G401 (cell line): ENCODE data around the gene R3HDML. TPM values are rescaled to one million over a fixed set of nuclear protein-coding genes. Genes with fewer than 3 reads are reported as not detected.
"Not testable (repeated sequence)": the region's sequence is repeated elsewhere in the genome, so short reads cannot be mapped to it uniquely, and the experiment has no call there.

Source experiments
- DNase-seq: peaks from one replicate; pipeline ENCODE4 v3.0.0-alpha.2; 2015; ENCODE audit warnings: low spot score
- in situ Hi-C: cut with HindIII; loops from 2 replicates; pipeline ENCODE4 v1.10.0; 2016; ENCODE audit warnings: low sequenced_read_pairs, mixed read lengths
- total RNA-seq: library from RNA; depleted of rRNA; stranded (reverse); fragments of >200 nt; shearing (Covaris generic); gene quantifications from 2 replicates; pipeline ENCODE4 v1.2.3, GENCODE V29; 2014; rRNA removed

Gene R3HDML, protein sequence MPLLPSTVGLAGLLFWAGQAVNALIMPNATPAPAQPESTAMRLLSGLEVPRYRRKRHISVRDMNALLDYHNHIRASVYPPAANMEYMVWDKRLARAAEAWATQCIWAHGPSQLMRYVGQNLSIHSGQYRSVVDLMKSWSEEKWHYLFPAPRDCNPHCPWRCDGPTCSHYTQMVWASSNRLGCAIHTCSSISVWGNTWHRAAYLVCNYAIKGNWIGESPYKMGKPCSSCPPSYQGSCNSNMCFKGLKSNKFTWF
- total RNA-seq, result not detected in 2 replicates

DNA sequence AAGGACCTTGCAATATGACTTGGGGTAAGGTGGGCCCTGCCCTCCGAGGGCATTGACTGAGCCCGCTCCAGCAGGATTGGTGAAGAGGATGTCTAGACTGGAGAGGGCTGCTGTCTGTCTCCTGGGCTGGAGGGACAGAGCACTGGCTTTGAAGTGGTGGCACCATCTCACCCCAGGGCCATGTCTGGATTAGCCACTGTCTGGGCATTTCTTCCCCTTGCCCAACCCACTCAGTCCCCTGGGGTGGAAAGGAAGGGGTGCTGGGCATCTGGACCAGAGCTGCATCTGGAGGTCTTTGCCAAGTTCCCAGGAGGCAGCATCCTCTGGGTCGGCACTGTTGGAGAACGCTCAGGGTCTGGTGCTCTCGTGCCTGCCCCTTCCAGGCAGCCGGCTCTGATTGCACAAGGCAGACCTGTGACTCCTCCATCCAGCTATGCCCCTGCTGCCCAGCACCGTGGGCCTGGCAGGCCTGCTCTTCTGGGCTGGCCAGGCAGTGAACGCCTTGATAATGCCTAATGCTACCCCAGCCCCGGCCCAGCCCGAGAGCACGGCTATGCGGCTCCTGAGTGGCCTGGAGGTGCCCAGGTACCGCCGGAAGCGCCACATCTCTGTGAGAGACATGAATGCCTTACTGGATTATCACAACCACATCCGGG lies at the start of gene R3HDML:
Gene R3HDML (plus strand): TSS at position 319 of the 656 bp plus-strand sequence. CDS start 115 bp downstream, at position 434.
- no peak for DNase-seq
- in situ Hi-C loops, result no loop called here

DNA sequence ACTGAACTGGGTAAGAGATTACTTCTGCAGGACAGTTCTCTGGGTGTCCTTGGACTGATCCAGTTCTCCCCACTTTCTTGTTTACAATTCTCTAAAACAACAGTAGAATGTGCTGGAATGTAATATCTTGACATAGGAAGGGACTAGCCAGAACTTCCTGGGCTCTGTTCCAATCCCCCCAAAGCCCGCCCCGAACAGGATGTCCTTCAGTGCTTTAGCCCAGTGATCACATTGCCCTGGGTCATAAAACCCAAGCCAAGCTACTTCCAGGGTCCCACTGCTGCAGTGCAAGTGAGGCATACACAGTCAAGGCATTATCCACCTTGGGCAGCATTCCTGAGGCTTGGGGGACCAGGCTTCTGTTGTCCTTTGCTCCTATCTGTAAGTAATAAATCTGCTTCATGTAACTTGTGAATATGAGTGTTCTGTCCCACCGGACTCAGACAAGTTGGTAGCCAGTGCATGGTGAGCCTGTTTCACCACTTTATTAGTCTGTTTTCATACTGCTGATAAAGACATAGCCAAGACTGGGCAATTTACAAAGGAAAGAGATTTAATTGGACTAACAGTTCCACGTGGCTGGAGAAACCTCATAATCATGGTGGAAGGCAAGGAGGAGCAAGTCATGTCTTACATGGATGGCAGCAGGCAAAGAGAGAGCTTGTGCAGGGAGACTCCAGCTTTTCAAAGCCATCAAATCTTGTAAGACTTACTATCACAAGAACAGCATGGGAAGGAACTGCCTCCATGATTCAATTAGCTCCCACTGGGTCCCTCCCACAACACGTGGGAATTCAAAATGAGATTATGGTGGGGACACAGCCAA lies 49.4 kb upstream of the R3HDML start:
- in situ Hi-C loops, result no loop called here
- DNase-seq, result no peak

DNA sequence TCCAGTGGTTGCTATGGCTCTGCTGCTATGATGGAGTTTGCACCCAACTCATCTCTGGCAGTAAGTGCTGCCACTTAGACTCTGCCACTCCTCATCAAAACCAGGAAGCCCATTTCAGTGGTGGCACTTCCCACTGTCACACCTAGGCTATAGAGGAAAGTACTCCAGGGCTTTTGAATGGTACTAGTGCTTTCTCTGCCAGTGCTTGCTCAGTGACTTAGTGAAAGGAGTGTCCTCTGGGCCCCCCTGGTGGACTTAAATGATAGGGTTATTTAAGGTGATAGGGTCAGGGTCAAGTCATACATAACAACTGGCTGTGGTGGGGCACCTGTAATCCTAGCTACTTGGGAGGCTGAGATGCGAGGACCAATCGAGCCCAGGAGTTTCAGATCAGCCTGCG lies 48.6 kb upstream of the R3HDML start:
- no peak for DNase-seq
- in situ Hi-C loops, result no loop called here

DNA sequence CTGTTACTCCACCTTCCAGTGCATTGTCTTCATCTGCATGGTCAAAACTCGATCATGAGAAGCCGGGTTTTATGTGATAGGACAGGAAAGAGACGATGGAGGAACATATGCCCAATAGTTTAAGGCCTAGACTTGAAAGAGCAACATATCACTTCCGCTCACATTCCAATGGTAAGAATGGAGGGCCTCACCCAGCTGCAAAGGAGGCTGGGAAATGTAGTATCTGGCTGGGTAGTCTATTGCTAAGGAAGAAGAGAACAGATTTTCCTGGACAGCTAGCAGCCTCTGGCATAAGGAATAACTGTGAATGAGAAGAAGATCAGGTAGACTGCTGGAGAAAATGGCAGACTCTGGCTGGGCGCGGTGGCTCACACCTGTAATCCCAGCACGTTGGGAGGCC lies 45.1 kb upstream of the R3HDML start:
- no peak for DNase-seq
- in situ Hi-C loops, result no loop called here

DNA sequence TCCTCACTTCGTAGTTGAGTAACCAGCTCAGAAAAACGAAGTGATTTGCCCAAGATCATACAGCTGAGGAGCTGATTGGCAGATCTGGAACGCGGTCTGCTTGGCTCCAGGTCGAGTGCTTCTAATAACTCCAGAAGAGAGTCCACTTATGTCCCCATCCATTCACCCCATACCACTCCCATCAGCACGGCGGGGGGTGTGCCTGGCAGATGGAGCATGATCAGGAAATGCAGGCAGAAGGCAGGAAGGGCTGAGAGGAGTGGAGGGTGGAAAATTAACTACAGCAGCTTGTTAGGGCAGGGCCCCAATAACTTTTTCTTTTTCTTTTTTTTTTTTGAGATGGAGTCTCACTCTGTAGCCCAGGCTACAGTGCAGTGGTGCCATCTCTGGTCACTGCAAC lies 40.8 kb upstream of the R3HDML start:
- peak; percentile 9 for DNase-seq
- in situ Hi-C loops, result no loop called here

DNA sequence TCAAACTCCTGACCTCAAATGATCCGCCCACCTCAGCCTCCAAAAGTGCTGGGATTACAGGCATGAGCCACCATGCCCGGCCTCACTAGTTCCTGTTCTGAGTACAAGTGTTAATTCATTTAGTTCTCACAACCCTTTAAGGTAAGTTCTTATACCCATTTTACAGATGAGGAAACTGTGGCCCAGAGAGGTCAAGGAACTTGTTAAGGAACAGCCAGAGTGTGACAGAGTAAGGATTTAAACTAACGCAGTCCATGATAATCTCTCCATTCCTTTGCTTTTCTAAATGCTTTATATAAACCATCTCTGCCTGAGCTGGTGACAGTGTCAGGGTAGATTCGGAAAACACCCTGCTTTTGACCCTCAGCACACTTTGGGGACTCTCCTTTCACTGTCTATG lies 39.1 kb upstream of the R3HDML start:
- DNase-seq, result no peak
- in situ Hi-C loops, result no loop called here

DNA sequence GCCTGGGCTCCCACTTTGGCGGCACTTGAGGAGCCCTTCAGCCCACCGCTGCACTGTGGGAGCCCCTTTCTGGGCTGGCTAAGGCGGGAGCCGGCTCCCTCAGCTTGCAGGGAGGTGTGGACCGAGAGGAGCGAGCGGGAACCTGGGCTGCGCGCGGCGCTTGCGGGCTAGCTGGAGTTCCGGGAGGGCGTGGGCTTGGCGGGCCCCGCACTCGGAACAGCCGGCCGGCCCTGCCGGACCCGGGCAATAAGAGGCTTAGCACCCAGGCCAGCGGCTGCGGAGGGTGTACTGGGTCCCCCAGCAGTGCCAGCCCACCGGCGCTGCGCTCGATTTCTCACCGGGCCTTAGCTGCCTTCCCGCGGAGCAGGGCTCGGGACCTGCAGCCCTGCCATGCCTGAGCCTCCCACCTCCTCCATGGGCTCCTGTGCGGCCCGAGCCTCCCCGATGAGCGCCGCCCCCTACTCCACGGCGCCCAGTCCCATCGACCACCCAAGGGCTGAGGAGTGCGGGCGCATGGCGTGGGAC lies 37.8 kb upstream of the R3HDML start:
- in situ Hi-C loops, DNase-seq: not testable (repeated sequence)

DNA sequence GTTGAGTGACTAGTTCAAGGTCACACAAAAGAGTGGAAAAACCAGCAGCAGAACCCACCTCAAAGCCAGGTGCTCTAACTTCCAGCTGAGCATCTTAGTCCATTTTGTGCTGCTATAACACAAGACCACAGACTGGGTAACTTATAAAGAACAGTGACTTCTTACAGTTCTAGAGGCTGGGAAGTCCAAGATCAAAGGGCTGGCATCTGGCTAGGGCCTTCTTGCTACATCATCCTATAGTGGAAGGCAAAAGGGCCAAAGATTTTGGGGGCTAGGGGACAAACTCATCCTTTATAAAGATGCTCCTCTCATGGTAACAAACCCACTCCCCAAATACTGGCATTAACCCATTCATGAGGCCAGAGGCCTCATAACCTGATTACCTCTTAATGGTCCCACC lies 35.6 kb upstream of the R3HDML start:
- in situ Hi-C loops, result no loop called here
- DNase-seq, result no peak

DNA sequence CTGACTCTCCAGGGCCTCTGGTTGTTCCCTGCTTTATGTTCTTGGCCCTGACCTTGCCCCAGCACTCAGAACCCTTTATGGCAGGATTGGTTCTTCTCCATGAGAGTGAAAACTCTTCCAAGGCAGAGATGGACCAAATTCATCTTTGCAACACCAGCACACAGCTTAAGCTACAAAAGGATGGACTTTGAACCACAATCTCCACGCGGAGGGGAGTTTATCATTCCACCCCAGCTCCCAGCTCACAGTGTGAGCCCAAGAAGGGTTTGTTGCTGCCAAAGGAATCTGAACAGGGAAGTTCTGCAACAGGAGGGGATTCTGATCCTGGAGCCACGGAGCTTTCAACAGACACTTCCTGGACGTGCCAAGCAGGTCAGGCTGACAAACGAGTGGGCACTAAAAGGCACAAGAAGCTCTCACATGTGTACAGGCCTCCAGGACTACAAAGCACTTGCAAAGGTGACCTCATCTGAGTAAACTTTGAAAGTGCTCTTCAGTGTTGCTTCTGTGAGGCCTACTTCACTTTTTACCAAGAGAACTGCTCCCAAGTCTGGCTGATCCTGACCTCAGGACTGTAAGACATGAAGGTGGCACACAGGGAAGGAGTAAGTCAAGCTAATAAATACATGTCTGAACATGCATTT lies 34.7 kb upstream of the R3HDML start:
- in situ Hi-C loops, result no loop called here
- no peak for DNase-seq

DNA sequence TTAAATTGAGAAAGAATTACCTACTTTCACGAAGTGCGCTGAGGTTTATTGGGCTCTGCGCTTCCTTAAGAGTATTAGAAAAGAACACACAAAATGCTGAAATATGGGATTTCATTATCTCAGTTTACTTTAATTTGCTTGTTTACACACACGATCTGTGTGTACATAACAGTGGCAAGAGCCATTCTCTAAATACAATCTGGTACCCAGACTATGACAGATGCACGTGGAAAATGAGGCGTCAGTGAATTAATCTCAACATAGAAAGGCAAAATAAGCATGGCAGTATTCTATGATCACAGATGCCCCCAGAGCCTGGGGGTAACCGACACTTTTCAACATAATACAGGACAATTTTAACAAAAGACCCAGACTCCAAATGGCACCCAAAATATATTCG lies 34.1 kb upstream of the R3HDML start:
- DNase-seq, result no peak
- in situ Hi-C loops, result no loop called here

DNA sequence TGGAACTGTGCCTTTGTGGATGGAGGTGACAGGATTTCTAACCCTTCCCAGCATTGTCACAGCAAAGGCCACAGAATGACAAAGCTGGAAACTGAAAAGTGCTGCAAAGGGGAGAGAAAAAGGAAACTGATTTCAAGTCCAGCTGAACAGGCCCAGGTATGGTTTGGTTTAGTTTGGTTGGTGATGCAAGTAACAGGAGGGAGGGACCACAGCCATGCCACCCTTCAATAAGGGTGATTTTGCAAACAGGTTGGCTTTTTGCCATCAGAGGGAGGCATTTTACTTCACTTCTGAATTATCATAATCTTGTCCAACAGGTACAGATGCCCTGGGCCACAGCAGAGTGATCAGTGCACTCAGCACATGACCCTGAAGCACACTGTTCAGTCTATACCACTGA lies 32.5 kb upstream of the R3HDML start:
- in situ Hi-C loops, result no loop called here

DNA sequence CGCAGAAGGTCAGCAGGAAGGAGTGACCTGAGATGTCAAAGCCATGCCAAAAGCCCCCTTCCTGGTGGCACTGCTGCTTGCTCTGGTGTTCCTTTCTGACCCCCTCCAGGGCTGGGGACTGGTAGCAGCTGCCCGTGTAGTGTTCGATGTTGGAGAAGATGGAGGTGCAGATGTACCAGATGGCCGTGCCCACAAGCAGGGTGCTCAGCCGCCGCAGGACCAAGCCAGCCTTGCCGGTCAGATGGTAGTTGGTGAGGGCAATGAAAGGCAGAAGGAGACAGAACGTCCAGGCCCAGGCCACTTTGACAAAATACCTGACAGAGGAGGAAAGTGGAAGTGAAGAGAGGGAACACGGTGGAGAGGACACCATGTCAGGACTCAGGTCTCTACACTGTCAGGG lies 29.9 kb upstream of the R3HDML start:
- no peak for DNase-seq
- in situ Hi-C loops, result no loop called here

More for the DNA sequence above, 32.5 kb upstream of the R3HDML start:
- no peak for DNase-seq

DNA sequence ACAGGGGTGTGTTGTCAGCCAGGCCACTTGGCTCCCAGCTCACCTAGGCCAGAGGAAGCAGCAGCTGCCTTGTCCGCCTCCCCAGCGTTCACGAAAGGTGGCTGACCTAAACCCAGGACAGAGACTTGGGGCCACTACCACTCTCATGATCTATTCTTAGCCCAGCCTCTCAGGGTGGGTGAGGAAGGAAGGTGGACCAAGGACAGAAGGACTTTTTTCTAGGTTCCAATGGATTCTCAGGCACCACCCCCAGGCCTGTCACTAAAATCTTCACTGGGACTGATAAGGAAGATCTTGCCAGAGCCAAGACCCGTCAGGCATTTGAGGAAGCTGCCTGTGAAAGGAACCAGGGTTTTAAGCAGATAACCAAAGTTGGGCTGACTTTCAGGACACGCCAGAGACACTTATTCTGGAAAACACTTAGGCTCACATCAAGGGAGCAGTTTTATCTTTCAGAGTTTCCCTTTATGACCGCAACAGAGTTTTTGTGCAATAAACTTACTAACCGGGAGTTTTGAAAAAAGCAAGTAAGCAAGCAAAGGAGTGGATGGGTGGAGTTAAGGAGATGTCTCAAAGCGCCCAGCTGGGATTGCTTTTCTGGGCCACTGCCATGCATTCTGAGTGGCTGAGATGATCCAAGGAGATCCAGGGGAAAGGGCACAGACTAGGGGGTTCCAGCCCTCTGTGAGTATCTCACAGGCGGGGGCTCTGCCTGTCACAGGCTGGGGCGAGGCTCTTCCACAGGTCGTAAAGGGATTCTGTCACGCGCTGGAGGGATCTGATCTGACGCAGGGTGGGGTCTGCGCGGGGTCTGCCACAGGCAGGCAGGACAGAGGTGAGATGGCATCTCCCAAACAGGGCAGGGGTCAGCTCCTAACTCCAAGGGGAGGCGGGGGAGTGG lies 26.8 kb upstream of the R3HDML start:
- in situ Hi-C loops, result no loop called here
- peak; percentile 14 for DNase-seq

DNA sequence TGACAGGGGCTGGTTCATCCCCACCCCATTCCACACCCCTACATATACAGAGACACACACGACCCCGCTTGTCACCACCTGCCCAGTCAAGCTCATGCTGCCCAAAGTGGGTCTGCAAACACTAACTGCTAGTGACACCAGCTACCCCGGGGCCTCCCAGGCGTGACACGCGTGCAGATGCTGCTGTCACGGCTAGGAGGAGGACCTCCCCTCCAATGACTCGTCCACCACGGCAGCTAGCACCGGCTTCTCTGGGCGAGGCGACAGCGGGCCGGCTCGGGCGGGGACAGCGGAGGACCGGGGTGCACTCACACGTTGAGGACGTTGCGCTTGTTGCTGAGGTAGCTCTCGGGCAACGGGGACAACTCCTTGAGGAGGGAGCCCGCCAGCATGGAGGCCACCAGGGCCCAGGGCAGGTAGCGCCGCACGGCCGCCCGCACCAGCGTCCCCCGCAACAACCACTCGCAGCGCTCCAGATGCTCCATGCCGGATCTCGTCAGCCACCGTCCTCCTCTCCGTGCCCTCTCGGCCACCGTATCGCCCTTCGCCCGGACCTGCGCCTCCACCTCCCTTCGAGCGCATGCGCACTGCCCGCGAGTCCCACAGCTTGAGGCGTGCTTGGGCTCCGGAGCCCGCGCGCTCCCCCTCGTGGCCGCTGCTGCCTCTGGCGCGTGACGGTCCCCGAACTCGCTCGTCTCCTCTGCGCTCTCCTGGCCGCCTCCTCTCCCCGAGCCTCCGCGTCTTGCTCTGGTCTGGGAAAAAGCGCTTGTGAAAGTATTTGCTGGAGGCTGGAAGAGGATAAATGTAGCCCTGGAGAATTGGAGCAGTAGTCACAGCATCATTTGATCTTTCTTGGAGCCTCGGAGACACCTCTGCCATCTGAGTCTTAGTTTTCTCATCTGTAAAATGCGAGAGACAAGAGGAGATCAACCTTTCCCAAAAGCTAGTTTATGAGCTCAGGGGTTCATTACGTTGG lies 25.9 kb upstream of the R3HDML start, which contains the start of gene FITM2:
Gene FITM2 (minus strand): TSS at position 539 of the 976 bp plus-strand sequence. CDS start 54 bp downstream, at position 485.
- in situ Hi-C loops, result no loop called here
- DNase-seq, result peak; percentile 94

DNA sequence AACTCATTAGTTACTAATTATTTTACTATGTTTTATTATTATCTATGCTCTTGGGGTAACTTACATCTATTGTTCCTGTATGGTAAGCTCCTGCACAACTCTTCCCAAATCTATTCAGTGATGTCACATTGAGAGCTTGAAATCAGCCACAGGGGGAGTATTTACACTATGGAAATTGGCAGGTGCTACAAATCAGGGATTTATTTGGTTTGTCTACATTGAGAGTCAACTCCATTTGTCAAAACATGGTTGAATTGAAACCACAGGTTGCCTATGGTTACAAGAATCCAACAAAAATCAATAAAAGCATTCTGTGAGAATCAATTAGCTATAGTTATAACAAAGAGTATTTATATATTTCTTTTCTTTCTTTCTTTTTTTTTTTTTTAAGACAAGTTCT lies 22.0 kb upstream of the R3HDML start:
- in situ Hi-C loops, result no loop called here
- DNase-seq, result no peak

DNA sequence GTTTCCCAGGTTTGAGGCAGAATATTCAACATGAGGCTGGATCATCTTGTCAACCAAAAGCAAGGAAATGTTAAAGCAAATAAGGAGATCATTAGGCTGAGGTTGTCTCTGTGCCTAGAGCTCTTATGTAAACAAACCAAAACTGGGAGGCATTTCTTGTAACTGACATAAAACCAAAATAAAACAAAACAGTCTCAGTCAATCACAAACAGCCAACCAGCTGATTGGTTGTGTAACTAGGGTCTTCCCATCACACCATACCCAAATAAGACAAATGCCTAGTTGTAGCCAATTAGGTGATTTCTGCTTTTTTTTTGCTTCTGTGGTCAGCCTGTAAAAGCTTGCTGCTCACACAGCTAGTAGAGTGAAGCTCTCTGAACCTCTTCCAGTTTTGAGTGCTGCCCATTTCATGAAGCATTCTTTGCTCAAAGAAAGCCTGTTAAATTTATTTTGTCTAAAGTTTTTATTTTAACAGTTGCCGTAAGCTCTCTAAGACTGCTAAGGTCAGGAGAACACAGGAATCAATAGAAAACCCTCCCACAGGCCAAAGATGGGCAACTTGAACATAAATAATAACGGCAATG lies 16.9 kb upstream of the R3HDML start:
- in situ Hi-C loops, result loop anchor here (10.0 kb wide), 1 partner anchor 145 kb away; no protein-coding TSS in a partner anchor
- DNase-seq, result no peak

DNA sequence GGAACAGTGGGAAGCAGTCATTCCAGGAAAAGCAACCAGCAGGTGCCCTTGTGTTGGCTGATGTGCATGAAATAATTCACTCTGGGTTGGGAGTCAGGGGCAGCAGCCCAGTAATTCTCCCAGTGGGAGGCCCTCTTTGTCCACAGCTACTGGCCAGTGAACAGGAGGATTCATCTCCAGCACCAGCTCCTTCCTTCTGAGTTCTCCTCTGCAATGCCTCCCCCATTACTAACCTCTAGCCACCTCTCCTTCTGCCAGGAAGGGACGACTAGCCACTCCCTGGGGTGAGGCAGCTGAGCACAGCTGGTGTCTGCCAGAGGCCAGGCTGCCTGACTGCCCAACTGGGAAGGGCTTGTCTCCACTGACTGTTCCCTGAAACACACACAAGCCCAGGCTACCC lies 12.5 kb upstream of the R3HDML start:
- in situ Hi-C loops, result loop anchor here (10.0 kb wide), 1 partner anchor 140 kb away; no protein-coding TSS in a partner anchor
- DNase-seq, result no peak
